Measurements from ENCODE around the gene ZNF296.
"Not testable (repeated sequence)": the region's sequence is repeated elsewhere in the genome, so short reads cannot be mapped to it uniquely, and the experiment has no call there.

Gene ZNF296

DNA sequence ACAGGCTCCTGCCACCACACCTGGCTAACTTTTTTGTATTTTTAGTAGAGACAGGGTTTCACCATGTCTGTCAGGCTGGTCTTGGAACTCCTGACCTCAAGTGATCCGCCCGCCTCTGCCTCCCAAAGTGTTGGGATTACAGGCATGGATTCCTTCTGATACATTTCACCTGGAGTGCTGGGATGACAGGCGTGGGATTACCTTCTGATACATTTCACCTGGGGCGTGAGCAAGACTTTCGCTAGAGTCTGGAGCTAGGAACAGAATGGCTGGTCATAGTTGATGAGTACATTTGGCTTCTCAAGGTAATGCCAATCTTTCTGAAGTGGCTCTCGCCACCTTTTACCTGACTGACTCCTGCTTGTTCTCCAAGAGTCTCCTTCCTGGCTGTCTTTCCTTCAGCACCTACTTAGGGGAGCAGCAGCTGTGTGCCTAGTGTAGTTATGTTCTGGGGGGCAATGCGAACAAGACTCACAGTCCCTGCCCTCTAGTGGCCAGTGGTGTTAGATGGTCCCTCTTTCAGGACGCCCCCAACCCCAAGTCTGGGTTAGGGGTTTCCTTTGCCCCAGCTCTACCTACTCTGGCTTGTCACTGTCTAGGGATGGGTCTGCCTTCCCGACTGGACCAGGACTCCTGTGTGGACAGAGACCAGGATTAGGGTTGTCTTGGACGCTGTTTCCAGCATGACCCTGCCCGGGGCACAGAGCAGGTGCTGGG lies 36.0 kb upstream of the ZNF296 start:
- H3K27ac Mint-ChIP-seq = no peak overlapping the region
- no peaks in the 10 kb centered on the region for H3K36me3 Mint-ChIP-seq
- H3K4me1 Mint-ChIP-seq (ENCODE audit: low read depth) = peaks cover 43% of the 10 kb centered on the region
- no peaks in the 10 kb centered on the region for H3K27me3 Mint-ChIP-seq
- H3K4me3 Mint-ChIP-seq = no peak overlapping the region
- H3K9me3 Mint-ChIP-seq (ENCODE audit: low read depth) = no peaks in the 10 kb centered on the region

DNA sequence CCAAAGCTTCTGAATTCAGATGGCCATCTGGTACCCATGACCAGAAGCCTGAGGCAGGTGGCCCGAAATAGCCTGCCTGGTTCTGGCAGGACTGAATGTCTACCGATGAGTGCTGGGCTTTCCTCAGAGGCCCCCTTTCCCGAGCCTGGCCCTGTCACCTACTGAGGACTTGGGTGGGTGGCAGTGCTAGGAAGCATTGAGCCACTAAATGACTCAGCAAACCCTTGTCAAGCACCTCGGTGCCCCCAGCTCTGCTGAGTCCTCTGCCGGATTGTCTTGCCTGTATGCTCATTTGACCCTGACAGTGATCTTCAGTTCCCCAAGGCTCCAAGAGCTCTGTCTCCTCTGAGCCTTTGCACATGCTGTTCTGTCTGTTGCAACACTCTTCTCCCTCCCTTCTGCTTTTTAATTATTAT lies 34.6 kb upstream of the ZNF296 start:
- Mint-ChIP-seq H3K36me3 (no peaks in the 10 kb centered on the region), H3K4me1 (ENCODE audit: low read depth) (peaks cover 30% of the 10 kb centered on the region), H3K9me3 (ENCODE audit: low read depth) (no peaks in the 10 kb centered on the region), H3K27ac (no peak overlapping the region), H3K27me3 (no peaks in the 10 kb centered on the region), H3K4me3 (no peak overlapping the region)

DNA sequence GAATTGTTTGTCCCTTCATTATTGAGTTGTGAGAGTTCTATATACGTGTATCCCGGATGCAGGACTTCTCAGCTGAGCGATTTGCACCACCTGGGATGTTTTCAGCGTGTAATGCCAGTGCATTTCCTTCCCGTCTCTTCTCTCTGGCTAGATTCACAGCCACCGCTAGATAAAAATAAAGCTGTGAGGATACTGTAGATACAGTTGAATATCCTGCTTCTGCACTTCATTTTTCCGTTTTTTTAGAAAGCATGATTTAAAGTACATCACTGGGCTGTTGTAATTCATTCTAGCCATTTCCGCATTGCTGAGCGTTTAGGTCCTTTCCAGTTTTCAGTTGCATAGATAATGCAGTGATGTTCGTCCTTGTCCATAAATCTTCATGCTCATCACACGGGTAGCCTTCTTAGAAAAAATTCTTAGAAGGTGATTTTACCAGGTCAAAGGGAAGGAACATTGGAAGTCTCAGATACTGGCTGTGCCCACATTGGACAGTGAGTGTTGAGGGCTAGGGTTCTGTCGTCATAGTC lies 31.4 kb upstream of the ZNF296 start:
- H3K4me1 Mint-ChIP-seq (ENCODE audit: low read depth) = peaks cover 41% of the 10 kb centered on the region
- H3K4me3 Mint-ChIP-seq = no peak overlapping the region
- H3K27me3 Mint-ChIP-seq = no peaks in the 10 kb centered on the region
- H3K9me3 Mint-ChIP-seq (ENCODE audit: low read depth) = no peaks in the 10 kb centered on the region
- H3K36me3 Mint-ChIP-seq = no peaks in the 10 kb centered on the region
- H3K27ac Mint-ChIP-seq = no peak overlapping the region

DNA sequence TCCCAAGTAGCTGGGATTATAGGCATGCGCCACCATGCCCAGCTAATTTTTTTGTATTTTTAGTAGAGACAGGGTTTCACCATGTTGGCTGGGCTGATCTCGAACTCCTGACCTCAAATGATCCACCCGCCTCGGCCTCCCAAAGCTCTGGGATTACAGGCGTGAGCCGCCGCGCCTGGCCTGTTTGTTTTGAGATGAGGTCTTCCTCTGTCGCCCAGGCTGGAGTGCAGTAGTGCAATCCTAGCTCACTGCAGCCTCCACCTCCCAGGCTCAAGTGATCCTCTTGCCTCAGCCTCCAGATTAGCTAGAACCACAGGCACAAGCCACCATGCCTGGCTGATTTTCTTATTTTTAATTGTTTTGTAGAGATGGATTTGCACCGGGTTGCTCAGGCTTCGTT lies 30.1 kb upstream of the ZNF296 start:
- H3K4me1 Mint-ChIP-seq (ENCODE audit: low read depth) = peaks cover 44% of the 10 kb centered on the region
- H3K27me3 Mint-ChIP-seq; H3K36me3 Mint-ChIP-seq; H3K4me3 Mint-ChIP-seq; H3K27ac Mint-ChIP-seq; H3K9me3 Mint-ChIP-seq (ENCODE audit: low read depth): not testable (repeated sequence)

DNA sequence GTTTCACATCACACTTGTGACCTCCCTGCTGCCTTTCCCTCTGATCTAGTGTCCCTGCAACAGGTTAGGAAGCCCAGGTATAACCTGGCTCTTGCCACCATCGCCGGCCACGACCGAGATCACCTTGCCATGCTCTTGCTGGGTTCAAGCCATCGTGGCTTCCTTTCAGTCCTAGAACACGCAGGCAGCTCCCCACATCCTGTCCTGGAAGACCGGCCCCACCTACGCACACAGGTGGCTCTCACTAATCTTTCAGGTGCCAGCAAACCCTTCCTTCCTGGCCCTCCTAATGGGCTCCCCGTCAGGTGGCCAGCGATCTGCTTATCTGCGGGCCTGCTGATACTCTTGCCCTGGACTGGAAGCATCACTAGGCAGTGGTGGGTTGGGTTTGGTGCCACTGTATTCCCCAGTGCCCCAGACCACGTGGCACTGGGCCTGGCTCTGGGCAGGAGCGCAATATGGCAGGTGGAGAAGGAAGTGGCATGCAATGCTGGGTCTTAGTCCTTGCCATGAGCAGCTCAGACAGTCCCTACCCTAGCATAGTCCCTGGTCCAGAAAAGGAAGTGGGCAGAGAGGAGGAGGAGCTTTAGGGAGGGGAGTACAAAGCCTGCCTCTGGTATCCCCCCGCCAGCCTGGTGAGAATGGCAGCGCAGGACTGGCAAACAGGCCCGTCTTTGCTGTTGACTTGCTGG lies 28.5 kb upstream of the ZNF296 start:
- H3K9me3 Mint-ChIP-seq (ENCODE audit: low read depth) = no peaks in the 10 kb centered on the region
- H3K27me3 Mint-ChIP-seq = no peaks in the 10 kb centered on the region
- peak overlapping the region; percentile 79 for H3K27ac Mint-ChIP-seq
- peaks cover 44% of the 10 kb centered on the region for H3K4me1 Mint-ChIP-seq (ENCODE audit: low read depth)
- peak overlapping the region; percentile 75 for H3K4me3 Mint-ChIP-seq
- no peaks in the 10 kb centered on the region for H3K36me3 Mint-ChIP-seq

DNA sequence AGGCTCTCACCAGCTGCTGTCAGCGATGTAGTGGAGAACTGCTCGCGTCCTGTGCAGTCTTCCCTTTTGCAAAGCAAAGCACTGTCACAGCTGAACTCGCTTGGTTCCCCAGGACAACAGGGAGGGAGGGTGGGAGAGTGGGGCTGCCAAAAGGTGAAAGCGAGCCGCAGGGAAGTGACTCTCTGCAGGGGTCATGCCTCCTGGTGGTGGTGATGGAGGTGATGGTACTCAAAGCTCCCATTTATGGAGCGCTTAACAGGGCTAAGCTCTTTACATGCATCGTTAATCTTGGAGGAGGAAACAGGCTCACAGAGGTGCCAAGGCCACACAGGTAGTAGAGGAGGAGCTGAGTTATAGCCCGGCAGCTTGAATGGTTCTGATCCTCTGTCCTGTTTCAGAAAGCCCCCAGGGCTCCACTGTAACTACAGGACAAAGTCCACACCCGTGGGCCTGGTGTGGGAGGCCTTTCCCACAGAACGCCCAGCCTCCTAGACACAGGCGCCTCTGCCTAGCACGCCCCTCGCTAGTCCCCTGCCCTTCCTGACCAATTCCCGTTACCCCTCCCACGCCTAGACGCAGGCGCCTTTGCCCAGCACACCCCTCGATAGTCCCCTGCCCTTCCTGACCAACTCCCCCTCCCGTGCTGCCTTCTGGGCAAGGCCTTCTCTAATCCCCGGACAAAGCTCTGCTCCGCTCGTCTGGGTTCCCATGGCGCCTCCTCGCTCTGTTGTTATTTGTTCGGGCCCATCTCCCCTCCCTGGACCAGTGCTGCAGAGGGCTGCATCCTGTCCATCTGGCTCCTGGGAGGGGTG lies 27.4 kb upstream of the ZNF296 start:
- Mint-ChIP-seq H3K4me3 (peak overlapping the region; percentile 40), H3K27me3 (no peaks in the 10 kb centered on the region), H3K36me3 (no peaks in the 10 kb centered on the region), H3K27ac (peak overlapping the region; percentile 34), H3K9me3 (ENCODE audit: low read depth) (no peaks in the 10 kb centered on the region), H3K4me1 (ENCODE audit: low read depth) (peaks cover 47% of the 10 kb centered on the region)

DNA sequence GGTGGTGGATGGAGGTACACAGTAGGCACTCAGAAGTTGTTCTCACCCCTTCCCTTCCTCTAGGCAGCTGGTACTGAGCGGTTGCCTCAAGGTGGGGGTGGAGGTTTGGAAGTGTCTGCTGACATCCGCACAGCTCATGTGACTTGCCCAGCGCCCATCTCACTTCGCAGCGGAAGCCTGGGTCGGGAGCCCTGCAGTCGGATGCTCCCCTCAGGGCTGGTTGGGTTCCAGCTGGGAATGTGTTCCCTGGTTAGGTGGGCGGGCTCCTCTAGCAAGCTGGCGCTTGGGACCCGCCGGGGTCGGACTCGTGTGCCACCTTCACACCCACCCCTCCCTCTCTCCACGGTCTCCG lies 26.9 kb upstream of the ZNF296 start:
- Mint-ChIP-seq H3K36me3 (no peaks in the 10 kb centered on the region), H3K4me1 (ENCODE audit: low read depth) (peaks cover 53% of the 10 kb centered on the region), H3K9me3 (ENCODE audit: low read depth) (no peaks in the 10 kb centered on the region), H3K4me3 (peak overlapping the region; percentile 40), H3K27me3 (no peaks in the 10 kb centered on the region), H3K27ac (no peak overlapping the region)

DNA sequence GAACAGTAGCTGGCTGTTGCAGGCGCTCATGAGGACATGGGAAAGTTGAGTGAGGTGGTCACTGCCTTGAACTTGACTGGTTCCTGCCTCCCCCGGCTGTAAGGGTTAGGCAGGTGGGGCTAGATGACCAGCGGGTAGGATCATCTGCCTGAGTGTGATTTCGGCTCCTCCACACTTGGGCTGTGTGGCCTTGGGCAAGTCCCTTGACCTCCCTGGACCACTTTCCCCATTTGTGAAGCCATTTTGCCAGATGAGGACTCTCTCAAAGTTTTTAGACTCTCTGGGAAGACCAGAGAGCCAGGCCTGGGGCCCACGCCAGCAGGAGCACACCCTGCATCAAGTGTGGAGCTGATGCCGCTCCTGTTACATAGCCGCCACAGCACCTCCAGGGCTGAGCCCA lies 26.2 kb upstream of the ZNF296 start:
- H3K4me1 Mint-ChIP-seq (ENCODE audit: low read depth) = peaks cover 60% of the 10 kb centered on the region
- H3K27me3 Mint-ChIP-seq = no peaks in the 10 kb centered on the region
- H3K27ac Mint-ChIP-seq = no peak overlapping the region
- no peaks in the 10 kb centered on the region for H3K36me3 Mint-ChIP-seq
- H3K9me3 Mint-ChIP-seq (ENCODE audit: low read depth) = no peaks in the 10 kb centered on the region
- H3K4me3 Mint-ChIP-seq = no peak overlapping the region

DNA sequence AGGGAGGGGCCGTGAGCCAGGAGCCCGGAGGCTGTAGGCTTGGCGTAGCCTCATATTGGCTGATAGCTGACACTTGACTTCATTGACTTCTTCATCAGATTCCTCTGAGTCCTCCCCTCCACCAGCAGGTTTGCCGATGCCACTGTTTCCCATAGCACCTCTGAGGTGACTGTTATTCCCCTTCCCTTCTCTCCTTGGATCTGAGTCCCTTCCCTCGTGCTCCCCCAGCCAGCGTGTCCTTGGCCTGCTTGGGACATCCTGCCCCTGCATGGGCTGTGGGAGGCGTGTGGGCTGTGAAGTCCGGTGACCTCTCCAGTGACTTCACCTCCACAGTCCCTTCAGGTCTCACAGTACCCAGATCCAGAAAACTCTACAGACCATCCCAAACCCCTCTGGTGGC lies 25.5 kb upstream of the ZNF296 start:
- Mint-ChIP-seq H3K27ac (no peak overlapping the region), H3K9me3 (ENCODE audit: low read depth) (no peaks in the 10 kb centered on the region)

DNA sequence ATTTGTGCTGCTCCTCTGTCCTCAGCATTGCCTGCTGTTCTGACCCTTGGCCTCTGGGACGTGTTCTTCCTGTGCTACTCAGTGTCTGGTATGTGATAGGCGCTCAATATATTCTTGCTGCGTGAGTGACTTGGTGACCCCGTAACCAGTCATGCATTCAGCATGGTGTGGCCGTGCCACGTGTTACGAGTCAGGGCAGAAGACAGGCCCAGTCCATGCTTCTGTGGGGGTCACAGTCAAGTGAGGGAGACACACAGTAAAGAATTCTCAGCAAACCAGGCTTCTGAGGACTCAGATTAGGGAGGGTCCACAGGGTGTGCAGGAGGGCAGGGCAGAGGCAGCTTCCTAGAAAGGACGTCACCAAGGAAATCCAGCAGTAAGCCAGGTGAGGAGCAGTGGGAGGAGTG lies 24.6 kb upstream of the ZNF296 start:
- no peaks in the 10 kb centered on the region for H3K9me3 Mint-ChIP-seq (ENCODE audit: low read depth)
- no peak overlapping the region for H3K4me3 Mint-ChIP-seq
- no peaks in the 10 kb centered on the region for H3K27me3 Mint-ChIP-seq
- no peaks in the 10 kb centered on the region for H3K36me3 Mint-ChIP-seq
- peak overlapping the region; percentile 54 for H3K27ac Mint-ChIP-seq
- H3K4me1 Mint-ChIP-seq (ENCODE audit: low read depth) = peaks cover 74% of the 10 kb centered on the region

More for the DNA sequence above, 25.5 kb upstream of the ZNF296 start:
- Mint-ChIP-seq H3K36me3 (no peaks in the 10 kb centered on the region), H3K27me3 (no peaks in the 10 kb centered on the region), H3K4me3 (no peak overlapping the region), H3K4me1 (ENCODE audit: low read depth) (peaks cover 64% of the 10 kb centered on the region)

DNA sequence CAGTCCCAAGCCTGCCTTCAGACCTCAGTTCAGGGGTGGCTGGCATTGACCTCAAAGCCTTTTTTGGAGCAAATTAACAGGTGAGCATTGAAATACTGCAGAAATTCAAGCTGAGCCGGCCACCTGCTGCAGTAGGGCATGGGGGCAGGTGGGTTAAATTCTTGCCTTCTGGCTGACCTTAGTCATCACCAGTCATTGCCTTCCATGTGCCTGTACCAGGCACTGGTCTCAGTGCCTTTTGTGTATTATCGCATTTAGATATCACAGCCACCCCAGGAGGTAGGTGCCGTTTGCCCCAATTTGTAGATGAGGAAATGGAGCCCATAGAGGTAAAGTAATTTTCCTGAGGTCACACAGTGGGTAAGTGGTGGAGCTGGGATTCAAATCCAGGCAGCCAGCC lies 23.9 kb upstream of the ZNF296 start:
- no peak overlapping the region for H3K4me3 Mint-ChIP-seq
- H3K27me3 Mint-ChIP-seq = no peaks in the 10 kb centered on the region
- H3K9me3 Mint-ChIP-seq (ENCODE audit: low read depth) = no peaks in the 10 kb centered on the region
- no peak overlapping the region for H3K27ac Mint-ChIP-seq
- H3K4me1 Mint-ChIP-seq (ENCODE audit: low read depth) = peaks cover 75% of the 10 kb centered on the region
- H3K36me3 Mint-ChIP-seq = no peaks in the 10 kb centered on the region

DNA sequence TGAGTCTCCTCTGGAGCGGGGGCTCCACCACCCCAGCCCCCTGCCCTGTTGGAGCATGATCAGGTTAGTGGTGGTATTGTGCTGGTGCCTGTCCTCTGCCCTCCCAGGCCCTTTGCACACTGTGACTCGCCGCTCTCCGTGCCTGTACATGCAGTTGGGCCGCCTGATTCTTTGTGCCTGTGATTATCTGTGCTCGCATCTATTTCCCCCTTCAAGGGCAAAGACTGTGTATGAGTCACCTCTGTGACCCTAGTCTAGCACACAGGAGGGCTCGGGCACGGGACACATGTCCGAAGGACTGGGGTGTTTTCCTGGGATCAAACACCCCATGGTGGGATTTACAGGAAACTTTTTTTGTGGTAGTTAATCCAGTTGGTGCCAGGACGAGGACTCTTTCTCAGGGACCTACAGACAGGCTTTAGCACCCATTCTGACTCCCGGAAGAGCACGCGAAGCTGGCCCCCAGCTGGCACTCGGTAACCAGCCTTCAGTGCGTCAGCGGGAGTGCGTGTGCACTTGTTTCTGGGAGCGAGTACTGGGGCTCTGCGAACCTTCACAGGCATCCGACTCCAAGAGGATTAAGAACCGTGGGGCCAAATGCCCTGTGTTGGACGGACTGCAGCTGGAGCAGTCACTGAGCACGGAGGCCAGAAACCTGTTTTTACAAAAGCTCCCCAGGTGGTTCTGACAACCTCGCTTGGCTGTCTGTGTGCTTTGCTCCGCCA lies 23.4 kb upstream of the ZNF296 start:
- Mint-ChIP-seq H3K27ac (no peak overlapping the region), H3K27me3 (no peaks in the 10 kb centered on the region), H3K4me1 (ENCODE audit: low read depth) (peaks cover 75% of the 10 kb centered on the region), H3K9me3 (ENCODE audit: low read depth) (no peaks in the 10 kb centered on the region), H3K4me3 (no peak overlapping the region), H3K36me3 (peaks cover 2% of the 10 kb centered on the region)

DNA sequence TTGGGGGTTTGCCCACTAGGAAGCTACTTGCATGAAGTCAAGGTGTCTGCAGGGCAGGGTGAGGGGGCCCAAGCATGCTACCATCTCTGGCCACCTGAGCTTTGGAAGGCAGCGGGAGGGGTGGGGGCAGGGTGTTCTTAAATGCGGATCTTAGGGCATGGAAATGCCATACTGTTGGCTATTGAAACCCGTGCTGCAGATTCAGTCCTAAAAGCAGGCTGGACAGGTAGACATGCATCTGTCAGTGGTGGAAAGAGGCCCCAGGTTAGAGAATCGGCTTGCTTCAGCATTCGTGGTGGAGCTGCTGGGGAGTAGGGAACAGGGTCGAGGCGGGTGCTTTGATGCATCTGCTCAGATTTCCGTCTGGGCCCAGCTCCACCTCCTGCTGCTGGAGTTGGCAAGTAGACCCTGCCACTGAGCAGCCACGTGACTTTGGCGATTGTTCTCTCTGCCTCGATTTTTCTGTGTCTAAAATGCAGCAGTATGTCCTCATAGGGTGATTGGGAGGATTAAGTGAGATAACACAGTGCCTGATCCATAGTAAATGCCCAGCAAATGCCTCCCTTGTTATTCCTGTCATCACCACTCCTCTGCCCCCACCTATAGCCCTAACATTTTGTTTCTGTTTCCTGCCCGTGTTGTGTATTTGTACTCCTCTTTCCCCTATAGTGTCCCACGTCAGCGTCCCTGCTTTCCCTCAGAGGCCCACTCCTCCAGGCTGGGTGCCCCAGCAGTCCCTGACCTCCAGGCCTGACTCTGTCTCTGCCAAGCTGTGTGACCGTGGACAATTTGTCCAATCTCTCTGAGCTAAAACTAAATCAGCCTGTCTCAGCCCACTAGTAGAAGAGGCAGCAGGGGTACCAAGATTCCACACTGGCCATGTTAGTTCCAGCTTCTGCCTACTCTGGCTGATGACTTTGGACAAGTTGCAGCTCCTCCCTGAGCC lies 22.5 kb upstream of the ZNF296 start:
- Mint-ChIP-seq H3K4me1 (ENCODE audit: low read depth) (peaks cover 75% of the 10 kb centered on the region), H3K27ac (no peak overlapping the region), H3K36me3 (peaks cover 3% of the 10 kb centered on the region), H3K27me3 (no peaks in the 10 kb centered on the region), H3K4me3 (no peak overlapping the region), H3K9me3 (ENCODE audit: low read depth) (no peaks in the 10 kb centered on the region)

All from activated naive CD8-positive, alpha-beta T cell (primary cell).